Measurements from ENCODE around the gene NIN.
A peak's percentile ranks its signal among the peaks of the same experiment; 100 is the strongest.
"Not testable (repeated sequence)": the region's sequence is repeated elsewhere in the genome, so short reads cannot be mapped to it uniquely, and the experiment has no call there.

NIN gene

DNA sequence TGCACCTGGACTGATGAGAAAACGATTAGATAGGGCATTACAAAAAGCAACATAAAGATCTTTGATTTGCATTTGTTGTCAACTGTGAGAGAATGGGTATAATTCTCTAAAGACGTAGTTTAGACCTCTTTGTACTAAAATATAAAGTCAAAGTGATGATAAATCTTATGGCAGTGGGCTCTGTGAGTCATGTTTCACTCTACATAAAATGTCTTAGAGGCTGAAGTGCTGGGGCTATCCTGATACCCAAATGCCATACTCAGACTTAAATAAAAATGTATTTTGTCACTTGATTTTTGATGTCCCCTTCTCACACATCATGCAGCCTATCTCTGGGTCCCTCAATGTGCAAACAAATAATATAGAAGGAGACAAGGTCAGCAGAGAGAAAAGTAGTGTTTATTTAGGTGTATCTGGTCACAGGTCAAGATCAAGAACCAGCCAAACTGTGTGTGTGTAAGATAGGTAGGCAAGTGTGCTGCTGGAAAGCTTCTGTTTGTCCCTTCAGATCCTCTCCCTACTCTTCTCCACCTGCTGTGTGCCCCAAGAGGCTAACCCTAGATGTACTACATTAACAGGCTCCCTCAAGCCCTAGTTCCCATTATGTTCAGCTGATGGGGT is 7.0 kb upstream of the NIN start:
- ATAC-seq (peak; percentile 50), DNase-seq (no peak)

DNA sequence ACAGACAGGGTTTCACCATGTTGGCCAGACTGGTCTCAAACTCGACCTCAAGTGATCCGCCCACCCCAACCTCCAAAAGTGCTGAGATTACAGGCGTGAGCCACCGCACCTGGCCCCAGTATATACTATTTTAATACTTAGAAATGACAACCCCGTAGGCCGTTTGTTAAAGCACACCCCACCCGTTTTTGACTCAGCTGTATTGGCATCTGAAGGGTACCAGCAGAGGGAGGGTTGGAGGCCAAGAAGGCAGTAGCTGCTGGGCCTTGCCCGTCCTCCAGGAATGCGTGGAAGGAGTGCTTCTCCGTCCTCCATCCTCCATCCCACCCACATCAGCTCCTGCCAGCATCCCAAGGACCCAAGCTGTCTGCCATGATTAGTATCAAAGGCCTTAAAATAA is 6.3 kb upstream of the NIN start:
- ATAC-seq, result no peak
- no peak for DNase-seq

DNA sequence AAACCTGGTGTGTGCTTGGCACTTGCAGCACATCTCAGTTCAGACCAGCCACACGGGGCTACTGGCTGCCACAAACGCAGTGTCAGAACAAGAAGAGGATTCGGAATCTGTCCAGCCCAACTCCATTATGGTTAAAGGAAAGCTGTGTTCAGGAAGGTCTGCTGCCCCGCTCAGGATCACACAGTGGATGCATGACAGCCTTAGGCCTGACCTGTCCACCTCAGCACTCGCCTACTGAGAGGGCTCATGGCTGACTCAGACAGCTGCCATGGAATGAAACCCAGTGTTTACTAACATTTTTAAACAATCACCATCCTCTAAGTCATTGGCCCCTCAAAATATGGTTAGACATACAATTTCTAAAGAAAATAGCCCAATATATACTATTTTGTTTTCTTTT is 5.6 kb upstream of the NIN start:
- DNase-seq (no peak), ATAC-seq (no peak)

DNA sequence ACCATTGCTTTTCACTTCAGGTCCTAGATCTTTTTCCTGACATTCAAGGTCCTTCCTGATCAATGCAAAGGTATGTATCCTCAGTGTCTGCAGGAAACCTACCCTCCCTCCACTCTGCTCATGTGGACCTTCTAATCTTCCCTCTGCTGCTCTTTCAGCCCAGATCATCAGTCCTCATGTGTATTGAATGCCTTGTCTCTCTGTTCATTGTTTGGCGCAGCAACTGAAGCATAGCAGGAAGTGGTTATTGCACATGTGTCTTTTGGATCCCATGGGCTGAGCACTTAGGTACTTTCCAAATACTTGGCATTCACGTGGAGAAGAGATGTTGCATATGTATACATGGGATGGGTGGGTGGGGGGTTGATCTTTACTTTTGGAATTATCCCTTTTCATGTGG is 4.3 kb upstream of the NIN start:
- DNase-seq (no peak), ATAC-seq (no peak)

DNA sequence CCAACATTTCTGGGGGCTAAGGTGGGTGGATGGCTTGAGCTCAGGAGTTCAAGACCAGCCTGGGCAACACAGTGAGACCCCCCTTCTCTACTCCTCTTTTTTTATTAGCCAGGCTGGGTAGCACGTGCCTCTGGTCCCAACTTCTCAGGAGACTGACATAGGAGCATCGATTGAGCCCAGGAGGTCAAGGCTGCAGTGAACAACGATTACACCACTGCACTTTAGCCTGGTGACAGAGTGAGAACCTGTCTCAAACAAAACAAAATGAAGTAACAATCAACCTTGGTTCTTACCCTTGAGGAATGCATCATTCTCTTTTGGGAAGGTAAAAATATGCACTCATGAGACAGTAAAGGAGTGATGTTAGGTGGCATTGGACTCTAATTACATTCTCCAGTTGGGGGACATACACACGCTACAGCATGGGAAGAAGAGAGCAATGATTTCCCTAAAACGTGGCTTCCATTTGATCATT is 3.9 kb upstream of the NIN start:
- DNase-seq (no peak), ATAC-seq (no peak)

DNA sequence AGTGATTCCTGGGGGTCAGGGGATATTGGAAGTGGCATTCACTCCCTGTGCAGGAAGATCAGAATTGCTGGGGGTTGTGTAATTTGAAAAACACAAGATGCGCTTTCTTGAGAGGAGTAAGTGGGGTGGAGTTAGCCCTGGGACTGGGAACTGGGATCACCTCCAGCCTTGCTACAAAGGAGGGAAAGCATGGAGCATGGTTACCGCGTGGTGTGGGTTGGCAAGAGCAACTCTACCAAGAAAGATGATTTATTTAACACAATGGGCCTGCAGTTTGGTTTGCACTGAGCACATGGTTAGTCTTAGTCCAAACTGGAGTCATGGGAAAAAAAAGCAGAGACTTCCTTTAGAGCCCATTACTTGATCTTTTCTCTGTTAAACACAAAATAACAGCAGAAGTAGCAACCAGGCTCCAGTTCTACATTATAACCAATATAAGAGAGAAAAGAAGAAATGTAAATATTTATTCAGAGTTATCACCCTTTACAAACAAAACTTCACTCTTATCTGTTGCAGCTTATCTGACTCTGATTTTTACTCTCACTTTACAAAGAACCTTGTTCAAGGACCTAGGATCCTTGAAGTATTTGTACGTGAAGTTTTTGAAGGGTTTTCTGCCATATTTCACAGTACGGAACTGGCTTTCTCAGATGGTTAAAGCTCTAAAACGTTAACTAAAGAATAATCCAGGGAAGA is 2.1 kb upstream of the NIN start:
- DNase-seq (no peak), ATAC-seq (no peak)

DNA sequence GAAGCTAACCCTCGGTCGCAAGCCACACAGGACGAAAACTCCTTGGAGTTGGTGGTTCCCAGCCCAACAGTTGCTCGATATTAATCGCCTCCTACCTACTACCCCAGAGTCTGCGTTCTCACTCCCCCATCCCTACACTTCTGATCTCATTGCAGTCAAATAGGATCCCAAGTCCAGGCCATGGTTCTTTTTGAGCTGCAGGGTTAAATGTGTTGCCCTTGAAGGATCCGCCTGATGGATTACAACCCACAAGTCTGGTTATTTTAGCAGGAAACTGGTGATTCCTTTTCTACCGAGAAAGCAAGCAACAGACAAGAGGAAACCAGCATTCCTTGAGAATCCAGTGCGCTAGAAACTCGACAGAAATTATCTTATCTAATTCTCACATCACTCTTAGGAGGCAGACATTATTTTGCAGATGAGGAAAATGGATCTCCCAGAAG is 785 bp upstream of the NIN start:
- no peak for DNase-seq
- no peak for ATAC-seq

DNA sequence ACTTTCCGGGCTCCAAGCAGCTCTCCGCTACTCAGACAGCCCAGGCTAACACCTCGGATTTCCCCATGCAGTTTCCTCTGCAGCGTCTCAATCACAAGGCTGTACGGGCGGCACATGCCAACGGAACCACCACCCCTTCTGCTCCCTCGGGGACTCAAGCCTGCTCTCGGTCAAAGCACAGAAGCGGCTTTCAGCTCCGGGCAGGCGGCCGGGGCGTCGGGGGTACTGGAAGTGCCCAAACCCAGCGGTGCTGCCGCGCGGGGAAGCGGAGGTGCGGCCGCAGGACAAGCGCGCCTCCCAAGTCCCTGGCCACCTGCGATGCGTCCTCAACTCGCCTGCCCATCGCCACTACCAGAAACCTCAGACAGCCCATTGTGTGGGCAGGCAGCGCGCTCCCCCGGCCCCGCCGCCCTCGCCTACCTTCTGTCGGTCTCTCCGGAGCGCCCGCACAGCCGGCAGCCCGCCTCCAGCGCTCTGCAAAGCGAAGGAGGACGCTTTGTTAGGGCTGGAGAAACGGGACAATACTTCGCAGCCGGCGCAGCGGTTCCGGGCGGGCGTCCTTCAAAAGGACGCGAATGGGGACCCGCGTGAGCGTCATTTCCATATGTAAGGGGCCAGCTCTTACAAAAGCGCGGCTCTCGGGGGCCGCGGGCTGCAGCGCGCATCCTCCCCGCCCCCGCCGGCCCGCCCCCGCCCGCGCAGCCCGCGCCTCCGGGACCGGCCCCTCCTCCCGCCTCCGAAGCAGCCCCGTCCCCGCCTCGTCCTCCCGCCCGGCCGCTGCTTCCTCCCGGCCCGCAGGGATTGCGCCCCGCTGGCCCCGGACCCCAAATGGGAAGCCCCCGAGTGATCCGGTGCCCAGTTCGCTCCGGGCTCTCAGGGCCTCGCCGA is 674 bp downstream of the NIN start:
- peak; percentile 50 for ATAC-seq
- peak; percentile 70 for DNase-seq

DNA sequence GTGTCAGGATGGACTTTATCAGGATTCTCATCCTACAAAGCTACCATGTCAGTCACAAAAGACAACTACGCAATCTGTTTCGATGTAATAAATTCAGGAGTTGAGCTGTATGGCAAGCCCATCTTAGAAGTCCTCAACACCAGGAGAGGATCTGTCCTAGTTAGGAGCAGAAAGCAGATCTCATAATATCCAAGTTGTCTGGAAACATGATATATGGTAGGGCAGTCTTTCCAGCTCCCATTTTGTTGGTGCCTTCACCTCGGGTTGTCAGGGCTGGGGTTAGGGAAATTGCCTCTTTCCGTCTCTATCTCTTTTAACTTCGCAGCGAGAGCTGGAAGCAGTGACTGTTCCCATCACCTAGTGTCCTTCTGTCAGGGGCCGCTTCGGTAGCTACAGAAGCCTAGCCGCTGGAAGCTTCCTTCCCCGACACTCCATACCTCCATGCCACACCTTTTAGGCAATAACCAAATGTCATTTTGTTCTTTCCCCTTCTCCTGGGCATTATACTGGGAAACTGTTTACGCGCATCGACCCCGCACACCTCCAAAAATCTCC is 1.4 kb downstream of the NIN start:
- ATAC-seq (peak; percentile 0), DNase-seq (no peak)

DNA sequence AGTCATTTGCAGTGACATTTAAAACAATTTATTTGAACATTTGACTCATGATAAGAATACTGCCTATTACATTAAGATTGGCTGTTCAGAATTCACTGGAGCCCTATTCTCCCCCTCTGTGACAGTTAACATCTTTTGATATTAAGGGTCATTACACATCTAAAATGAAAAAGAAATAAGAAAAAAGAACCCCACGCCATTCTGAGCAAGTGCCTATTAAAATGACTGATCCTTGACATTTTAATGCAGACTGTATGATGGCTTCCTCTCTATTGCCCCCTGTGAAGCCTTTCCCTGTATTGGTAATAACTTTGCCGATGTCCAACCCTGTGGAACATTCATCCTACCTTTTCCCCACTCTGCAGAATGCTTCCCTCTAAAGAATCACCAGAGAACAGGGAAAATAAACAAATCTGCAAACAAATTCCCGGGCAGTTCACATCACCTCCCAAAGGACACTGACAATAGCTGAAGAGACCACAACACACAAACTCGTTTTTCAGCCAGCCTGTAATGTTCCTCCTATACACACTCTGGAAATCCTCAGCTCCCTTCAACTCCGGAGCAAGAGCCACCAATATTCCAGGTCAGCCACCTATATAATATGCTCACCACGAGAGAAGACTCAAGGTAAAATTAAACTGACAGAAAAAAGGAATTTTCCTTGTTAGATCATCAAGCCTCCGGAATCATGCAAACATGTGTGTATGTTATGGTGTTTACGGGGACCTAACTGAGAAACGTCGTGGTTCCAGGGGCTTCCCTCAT is 2.1 kb downstream of the NIN start:
- no peak for DNase-seq

DNA sequence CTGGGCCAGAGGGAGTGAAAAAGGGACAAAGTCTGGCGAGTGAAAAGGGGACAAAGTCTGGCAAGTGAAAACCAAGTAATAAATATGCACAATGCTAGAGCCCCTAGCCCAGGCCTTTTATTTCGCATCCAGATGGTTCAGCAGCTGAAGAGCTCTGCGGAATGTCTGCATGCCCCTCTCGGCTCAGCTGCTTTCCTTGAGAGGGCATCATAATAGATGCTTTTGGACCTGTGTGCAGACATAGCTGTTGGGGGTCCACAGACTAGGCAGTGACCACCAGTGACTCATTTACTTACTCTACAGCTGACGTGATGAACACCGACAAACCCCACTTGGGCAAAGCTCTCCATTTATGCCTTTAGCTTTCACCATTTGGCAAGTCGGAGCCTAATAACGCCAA is 4.3 kb downstream of the NIN start:
- DNase-seq (no peak), ATAC-seq (no peak)

More for the DNA sequence above, 2.1 kb downstream of the NIN start:
- ATAC-seq, result no peak

DNA sequence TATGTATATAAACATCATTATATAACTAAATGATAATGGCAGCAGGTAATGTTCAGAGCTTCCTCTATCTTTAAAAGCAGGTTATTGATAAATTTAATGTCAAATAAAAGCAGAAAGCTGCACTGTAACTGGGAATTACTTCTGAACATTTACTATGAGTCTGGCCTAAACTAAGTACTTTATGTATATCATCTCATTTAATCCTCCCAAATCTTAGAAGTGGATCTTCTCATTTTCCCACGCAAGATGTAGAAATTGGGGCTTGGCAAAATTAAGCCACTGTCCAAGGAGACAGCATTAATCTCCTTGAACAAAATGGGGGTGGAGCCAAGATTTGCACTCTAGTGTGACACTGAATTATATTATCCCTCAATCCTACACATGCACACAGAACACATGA is 5.7 kb downstream of the NIN start:
- no peak for DNase-seq
- ATAC-seq, result no peak

DNA sequence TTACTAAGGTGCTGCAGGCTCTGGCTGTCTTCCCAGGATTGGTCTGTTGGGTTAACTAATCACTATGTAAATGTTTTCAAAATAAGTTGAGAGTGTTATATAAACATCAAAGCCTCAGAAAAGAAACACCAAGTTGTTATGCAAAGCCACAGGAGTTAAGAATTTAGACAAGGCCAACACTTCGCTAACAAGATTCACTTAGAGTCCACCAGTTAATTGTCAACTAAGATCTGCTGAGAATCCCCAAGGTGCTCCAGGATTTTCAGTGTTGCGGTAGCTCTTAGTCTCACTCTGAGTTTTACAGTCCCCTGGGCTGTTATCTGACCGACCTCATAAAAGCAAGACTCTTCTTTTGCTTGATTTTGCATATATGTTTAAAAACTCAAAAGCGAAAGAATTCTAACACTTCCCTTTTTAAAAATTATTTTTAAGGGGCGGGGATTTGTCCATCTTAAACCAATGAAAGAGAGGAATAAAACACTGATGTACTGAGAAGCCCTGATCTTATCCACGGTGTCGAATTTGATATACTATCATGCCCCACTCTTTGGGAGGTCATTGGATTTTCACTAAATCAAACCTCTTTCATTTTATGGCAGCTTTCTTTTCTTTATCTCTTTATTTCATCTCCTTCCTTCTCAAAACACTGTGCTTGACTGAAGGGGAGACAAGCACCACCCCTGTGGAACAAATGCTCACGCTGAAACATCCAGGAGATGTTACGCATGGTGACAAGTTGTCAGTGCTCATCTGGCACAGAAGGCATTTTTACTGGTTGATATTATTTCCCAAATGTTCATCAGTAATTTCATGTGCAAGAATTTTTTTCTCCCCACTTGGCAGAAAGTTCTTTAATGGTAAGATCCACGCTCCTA is 7.0 kb downstream of the NIN start:
- DNase-seq (no peak), ATAC-seq (no peak)

DNA sequence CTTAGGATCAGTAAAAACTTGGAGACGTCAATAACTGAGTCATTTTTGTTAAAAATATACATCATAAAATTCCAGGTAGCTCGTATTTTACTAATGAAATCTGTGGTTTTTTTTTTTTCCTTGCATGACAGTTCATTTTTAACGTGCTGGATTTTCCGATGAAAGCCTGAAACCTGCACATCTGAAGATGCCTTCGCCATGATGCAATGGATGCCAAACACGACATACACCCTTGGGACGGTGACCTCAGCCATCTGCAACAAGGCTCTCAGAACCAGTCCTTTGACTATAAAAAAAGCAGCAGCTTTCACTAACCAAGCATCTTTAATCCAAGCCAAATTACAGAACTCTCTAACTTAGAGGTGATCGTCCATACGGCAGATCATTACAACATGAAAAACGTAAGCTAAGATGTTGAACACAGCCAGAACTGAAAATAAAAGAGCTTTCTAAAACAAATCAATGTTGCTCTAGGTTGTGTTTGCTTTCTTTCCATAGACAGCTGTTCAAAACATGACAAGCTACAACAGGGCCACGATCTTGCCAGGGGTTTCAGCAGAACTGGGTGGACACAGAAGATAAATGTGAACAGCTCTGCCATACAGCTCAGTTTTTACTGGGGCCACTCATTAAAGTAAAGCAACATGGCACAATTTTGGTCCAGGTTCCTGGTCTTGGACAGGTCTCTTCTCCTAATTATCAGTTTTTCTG is 7.8 kb downstream of the NIN start:
- DNase-seq, result peak; percentile 39
- peak; percentile 19 for ATAC-seq

DNA sequence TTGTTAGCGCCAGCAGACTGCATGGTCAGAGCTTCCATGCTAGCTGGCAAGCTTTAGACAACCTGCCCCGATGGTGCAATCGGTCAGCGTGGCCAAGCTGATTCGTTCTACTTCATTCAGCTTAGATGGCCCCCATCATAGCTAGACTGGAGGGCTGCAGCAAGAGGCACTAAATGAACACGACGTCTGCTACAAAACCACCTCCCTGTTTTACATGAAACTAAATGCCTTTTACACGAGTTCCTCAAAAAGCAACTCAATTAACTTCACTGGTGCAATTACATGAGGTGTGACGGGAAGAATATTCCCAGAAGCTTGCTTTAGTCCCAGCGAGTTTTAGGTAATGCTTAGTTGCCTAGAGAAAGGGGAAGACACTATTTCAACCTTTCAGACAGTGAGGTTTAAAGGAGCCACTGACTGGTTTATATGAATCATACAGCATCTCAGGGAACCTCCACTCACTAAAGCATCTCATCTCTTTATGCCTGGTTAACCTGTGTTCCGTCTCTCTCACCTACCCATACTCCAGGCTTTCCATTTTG is 8.4 kb downstream of the NIN start:
- peak; percentile 87 for ATAC-seq

DNA sequence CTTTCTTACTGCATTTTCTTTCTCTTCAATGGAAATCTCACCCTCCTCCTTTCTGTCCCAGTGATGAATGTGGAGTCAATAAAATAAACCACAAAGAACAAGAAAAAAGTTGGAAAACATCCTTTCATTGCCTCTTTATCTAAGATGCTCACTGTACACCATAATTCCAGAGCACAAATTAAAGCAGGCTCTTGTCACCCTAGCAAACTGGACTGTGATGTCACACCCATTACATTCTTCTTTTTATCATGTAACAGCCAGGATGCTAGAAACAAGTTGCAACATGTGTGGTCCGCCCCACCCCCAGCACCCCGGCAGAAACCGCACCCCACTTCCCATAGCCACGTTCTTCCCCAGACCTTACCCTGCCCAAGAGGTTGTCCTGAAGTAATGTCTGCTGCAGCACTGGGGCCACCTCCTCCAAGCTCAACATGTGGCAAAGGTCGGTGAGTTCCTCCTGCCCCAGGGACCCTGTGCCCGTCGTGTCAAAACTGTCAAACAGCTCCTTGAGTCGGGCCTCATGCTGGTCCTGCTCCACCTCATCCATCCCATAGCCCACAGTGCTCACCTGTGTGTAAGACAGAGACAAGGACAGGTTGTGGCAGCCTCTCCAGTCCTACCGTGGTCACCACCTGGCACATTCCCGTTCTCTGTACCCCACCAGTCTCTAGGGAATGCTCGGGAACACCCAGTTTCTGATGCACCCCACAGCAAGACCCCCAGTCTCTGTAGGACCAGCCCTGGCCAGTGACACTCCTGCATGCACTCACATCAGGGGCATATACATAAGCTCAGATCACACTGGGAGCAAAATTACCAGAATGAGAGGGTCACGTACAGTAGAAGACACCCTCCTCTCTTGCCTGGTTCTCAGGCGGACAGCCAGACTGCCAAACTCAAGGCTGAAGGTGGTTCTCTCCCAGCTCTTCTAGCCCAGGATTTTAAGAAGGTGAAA is 9.2 kb downstream of the NIN start:
- peak; percentile 56 for DNase-seq
- peak; percentile 20 for ATAC-seq

More for the DNA sequence above, 8.4 kb downstream of the NIN start:
- no peak for DNase-seq

DNA sequence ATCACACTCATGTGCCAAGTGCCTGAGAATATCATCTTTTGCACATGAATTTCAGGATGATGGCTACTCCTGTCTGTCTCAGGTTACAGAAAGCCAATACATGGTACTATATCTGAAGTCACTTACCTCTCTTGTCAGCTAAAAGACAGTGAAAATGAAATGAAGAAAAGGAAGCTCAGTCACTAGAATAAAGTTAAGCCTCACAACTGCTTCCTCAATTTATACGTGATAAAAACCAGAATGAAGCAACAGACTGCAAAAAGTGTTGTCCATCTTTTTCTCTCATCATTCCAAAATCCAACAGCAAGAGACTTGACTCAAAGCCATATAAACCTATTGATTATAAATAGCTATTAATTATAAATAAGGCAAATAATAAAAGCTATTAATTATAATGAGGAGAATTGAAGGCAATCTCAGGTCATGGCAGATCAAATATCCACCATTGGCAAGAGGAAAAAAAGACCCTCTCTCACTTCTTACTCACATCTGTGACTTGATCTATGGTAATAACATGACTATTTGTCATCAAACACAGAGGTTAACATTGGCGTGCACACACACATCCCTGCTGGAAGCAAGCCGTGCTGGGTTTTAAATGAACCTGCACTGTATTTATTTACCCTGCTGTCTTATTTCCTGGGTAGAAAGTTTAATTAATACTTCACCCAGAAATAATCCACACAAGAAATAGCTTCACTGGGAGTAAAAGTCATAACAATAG is 10.0 kb downstream of the NIN start:
- no peak for DNase-seq
- ATAC-seq, result no peak

DNA sequence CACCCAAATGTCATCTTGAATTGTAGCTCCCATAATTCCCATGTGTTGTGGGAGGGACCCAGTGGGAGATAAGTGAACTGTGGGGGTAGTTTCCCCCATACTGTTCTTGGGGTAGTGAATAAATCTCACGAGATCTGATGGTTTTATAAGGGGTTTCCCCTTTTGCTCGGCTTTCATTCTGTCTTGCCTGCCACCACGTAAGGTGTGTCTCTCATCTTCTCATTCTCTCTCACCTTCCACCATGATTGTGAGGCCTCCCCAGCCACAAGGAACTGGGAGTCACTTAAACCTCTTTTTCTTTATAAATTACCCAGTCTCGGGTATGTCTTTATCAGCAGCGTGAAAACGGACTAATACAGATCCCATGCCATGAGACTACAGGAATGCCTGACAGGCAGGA is 11.7 kb downstream of the NIN start:
- DNase-seq, ATAC-seq: not testable (repeated sequence)

Measured in stimulated activated naive CD8-positive, alpha-beta T cell treated with anti-CD3 and anti-CD28 coated beads, Interleukin-15, Interleukin-2, amounts not matched to agents 100 U/mL and 50 U/mL, for 24 hours (primary cell).